ENCODE measurements around the gene PIGC.

Gene PIGC

GRCh38 chr1:172421974-172422604 lies 21.8 kb downstream of the PIGC start:
- no peak overlapping the region for H3K9ac ChIP-seq (ENCODE audit: insufficient read length, low read depth)

GRCh38 chr1:172420385-172420784 lies 23.5 kb downstream of the PIGC start, which contains the start of gene C1orf105:
Gene C1orf105, plus strand, starts transcription at chr1:172420685. Its CDS starts 201 bp downstream, at chr1:172420886.
- peaks cover 10% of the 10 kb centered on the region for H3K4me1 ChIP-seq (ENCODE audit: insufficient read depth, insufficient read length)
- no peaks in the 10 kb centered on the region for H3K36me3 ChIP-seq (ENCODE audit: insufficient read depth, insufficient read length, low read length)
- no peak within 1 kb of the TSS for H3K4me3 ChIP-seq (ENCODE audit: insufficient read length, low read depth)
- H3K27me3 ChIP-seq (ENCODE audit: insufficient read depth, insufficient read length): no peaks in the 10 kb centered on the region
- TF ChIP-seq ZNF274 (IDR thresholded peaks at IDR 0.05; ENCODE audit: low read depth, low read length) (no peak), YY1 (IDR thresholded peaks at IDR 0.05; ENCODE audit: insufficient read depth, insufficient read length) (no peak), SUZ12 (IDR thresholded peaks at IDR 0.05; ENCODE audit: extremely low read depth, insufficient read depth, insufficient read length) (no peak)
- DNase-seq (ENCODE audit: low read depth, low spot score): no peak
- H3K9me3 ChIP-seq (ENCODE audit: insufficient read depth, low read length): no peaks in the 10 kb centered on the region
- H3K9ac ChIP-seq (ENCODE audit: insufficient read length, low read depth): no peak within 1 kb of the TSS

More at GRCh38 chr1:172421974-172422604, 21.8 kb downstream of the PIGC start:
- TF ChIP-seq ZNF274 (IDR thresholded peaks at IDR 0.05; ENCODE audit: low read depth, low read length): no peak
- TF ChIP-seq YY1 (IDR thresholded peaks at IDR 0.05; ENCODE audit: insufficient read depth, insufficient read length): no peak
- TF ChIP-seq SUZ12 (IDR thresholded peaks at IDR 0.05; ENCODE audit: extremely low read depth, insufficient read depth, insufficient read length): no peak
- Histone ChIP-seq H3K4me1 (ENCODE audit: insufficient read depth, insufficient read length) (peaks cover 10% of the 10 kb centered on the region), H3K9me3 (ENCODE audit: insufficient read depth, low read length) (no peaks in the 10 kb centered on the region), H3K27me3 (ENCODE audit: insufficient read depth, insufficient read length) (no peaks in the 10 kb centered on the region), H3K36me3 (ENCODE audit: insufficient read depth, insufficient read length, low read length) (no peaks in the 10 kb centered on the region), H3K4me3 (ENCODE audit: insufficient read length, low read depth) (no peak overlapping the region)
- DNase-seq (ENCODE audit: low read depth, low spot score): no peak

- Histone ChIP-seq H3K4me3 (ENCODE audit: insufficient read length, low read depth) (no peak overlapping the region), H3K36me3 (ENCODE audit: insufficient read depth, insufficient read length, low read length) (no peaks in the 10 kb centered on the region), H3K9ac (ENCODE audit: insufficient read length, low read depth) (no peak overlapping the region), H3K4me1 (ENCODE audit: insufficient read depth, insufficient read length) (peaks cover 10% of the 10 kb centered on the region), H3K27me3 (ENCODE audit: insufficient read depth, insufficient read length) (no peaks in the 10 kb centered on the region), H3K9me3 (ENCODE audit: insufficient read depth, low read length) (no peaks in the 10 kb centered on the region)
- no peak for DNase-seq (ENCODE audit: low read depth, low spot score)
- TF ChIP-seq YY1 (IDR thresholded peaks at IDR 0.05; ENCODE audit: insufficient read depth, insufficient read length) (no peak), SUZ12 (IDR thresholded peaks at IDR 0.05; ENCODE audit: extremely low read depth, insufficient read depth, insufficient read length) (no peak), ZNF274 (IDR thresholded peaks at IDR 0.05; ENCODE audit: low read depth, low read length) (no peak)
Measured at GRCh38 chr1:172417557-172417956, 26.3 kb downstream of the PIGC start.

- no peak for DNase-seq (ENCODE audit: low read depth, low spot score)
- Histone ChIP-seq H3K4me3 (ENCODE audit: insufficient read length, low read depth) (no peak overlapping the region), H3K9me3 (ENCODE audit: insufficient read depth, low read length) (no peaks in the 10 kb centered on the region), H3K27me3 (ENCODE audit: insufficient read depth, insufficient read length) (no peaks in the 10 kb centered on the region), H3K4me1 (ENCODE audit: insufficient read depth, insufficient read length) (peaks cover 3% of the 10 kb centered on the region), H3K36me3 (ENCODE audit: insufficient read depth, insufficient read length, low read length) (no peaks in the 10 kb centered on the region), H3K9ac (ENCODE audit: insufficient read length, low read depth) (no peak overlapping the region)
- no peak for TF ChIP-seq SUZ12 (IDR thresholded peaks at IDR 0.05; ENCODE audit: extremely low read depth, insufficient read depth, insufficient read length)
- TF ChIP-seq ZNF274 (IDR thresholded peaks at IDR 0.05; ENCODE audit: low read depth, low read length): no peak
- TF ChIP-seq YY1 (IDR thresholded peaks at IDR 0.05; ENCODE audit: insufficient read depth, insufficient read length): no peak
Measured at GRCh38 chr1:172416496-172417035, 27.3 kb downstream of the PIGC start.

GRCh38 chr1:172414331-172414730 lies 29.5 kb downstream of the PIGC start:
- Histone ChIP-seq H3K9ac (ENCODE audit: insufficient read length, low read depth) (no peak overlapping the region), H3K27me3 (ENCODE audit: insufficient read depth, insufficient read length) (no peaks in the 10 kb centered on the region), H3K9me3 (ENCODE audit: insufficient read depth, low read length) (no peaks in the 10 kb centered on the region), H3K36me3 (ENCODE audit: insufficient read depth, insufficient read length, low read length) (no peaks in the 10 kb centered on the region), H3K4me3 (ENCODE audit: insufficient read length, low read depth) (no peak overlapping the region), H3K4me1 (ENCODE audit: insufficient read depth, insufficient read length) (no peaks in the 10 kb centered on the region)
- TF ChIP-seq SUZ12 (IDR thresholded peaks at IDR 0.05; ENCODE audit: extremely low read depth, insufficient read depth, insufficient read length) (no peak), YY1 (IDR thresholded peaks at IDR 0.05; ENCODE audit: insufficient read depth, insufficient read length) (no peak), ZNF274 (IDR thresholded peaks at IDR 0.05; ENCODE audit: low read depth, low read length) (no peak)
- no peak for DNase-seq (ENCODE audit: low read depth, low spot score)

- no peak for DNase-seq (ENCODE audit: low read depth, low spot score)
- TF ChIP-seq SUZ12 (IDR thresholded peaks at IDR 0.05; ENCODE audit: extremely low read depth, insufficient read depth, insufficient read length): no peak
- no peak for TF ChIP-seq YY1 (IDR thresholded peaks at IDR 0.05; ENCODE audit: insufficient read depth, insufficient read length)
- no peak for TF ChIP-seq ZNF274 (IDR thresholded peaks at IDR 0.05; ENCODE audit: low read depth, low read length)
Measured at GRCh38 chr1:172411791-172412338, 32.0 kb downstream of the PIGC start.

GRCh38 chr1:172410027-172410426 lies 33.8 kb downstream of the PIGC start:
- no peaks in the 10 kb centered on the region for H3K4me1 ChIP-seq (ENCODE audit: insufficient read depth, insufficient read length)
- H3K4me3 ChIP-seq (ENCODE audit: insufficient read length, low read depth): no peak overlapping the region
- no peak for TF ChIP-seq SUZ12 (IDR thresholded peaks at IDR 0.05; ENCODE audit: extremely low read depth, insufficient read depth, insufficient read length)
- H3K27me3 ChIP-seq (ENCODE audit: insufficient read depth, insufficient read length): no peaks in the 10 kb centered on the region
- H3K9ac ChIP-seq (ENCODE audit: insufficient read length, low read depth): no peak overlapping the region
- H3K36me3 ChIP-seq (ENCODE audit: insufficient read depth, insufficient read length, low read length): no peaks in the 10 kb centered on the region
- no peak for DNase-seq (ENCODE audit: low read depth, low spot score)
- H3K9me3 ChIP-seq (ENCODE audit: insufficient read depth, low read length): no peaks in the 10 kb centered on the region

More at GRCh38 chr1:172411791-172412338, 32.0 kb downstream of the PIGC start:
- no peaks in the 10 kb centered on the region for H3K36me3 ChIP-seq (ENCODE audit: insufficient read depth, insufficient read length, low read length)
- H3K9me3 ChIP-seq (ENCODE audit: insufficient read depth, low read length): no peaks in the 10 kb centered on the region
- no peak overlapping the region for H3K4me3 ChIP-seq (ENCODE audit: insufficient read length, low read depth)
- no peak overlapping the region for H3K9ac ChIP-seq (ENCODE audit: insufficient read length, low read depth)
- H3K4me1 ChIP-seq (ENCODE audit: insufficient read depth, insufficient read length): no peaks in the 10 kb centered on the region
- no peaks in the 10 kb centered on the region for H3K27me3 ChIP-seq (ENCODE audit: insufficient read depth, insufficient read length)
